ENCODE data around the gene VWC2L. TPM values are rescaled to one million over a fixed set of nuclear protein-coding genes. Genes with fewer than 3 reads are reported as not detected.

VWC2L gene
- total RNA-seq, 2 experiments from 2014 or later = not detected

DNA sequence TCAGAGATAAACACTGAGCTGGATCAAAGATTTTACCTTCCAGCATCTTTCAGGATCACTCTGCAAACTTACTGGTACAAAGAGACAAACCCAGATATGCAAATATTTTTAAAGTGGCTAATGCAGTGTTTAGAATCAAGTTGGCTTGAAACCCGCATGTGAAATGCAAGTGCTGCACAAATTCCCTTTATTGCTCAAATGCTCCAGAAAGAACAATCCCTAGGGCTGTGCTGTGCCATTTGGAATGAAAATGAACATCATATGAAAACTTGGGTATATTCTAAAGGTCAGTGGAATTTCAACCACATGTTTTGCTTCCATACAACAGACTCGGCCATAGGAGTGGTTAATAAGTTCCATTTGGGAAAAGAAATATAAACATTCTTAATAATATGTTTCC is 139.1 kb downstream of the VWC2L start:
- DNase-seq = no peak
- intact Hi-C loops (cut with micrococcal nuclease) = no loop called here
- POLR2A ChIA-PET = no interaction called here
- no peak for ATAC-seq
- Mint-ChIP-seq H3K27me3 (peaks cover 2% of the 10 kb centered on the region), H3K36me3 (ENCODE audit: low read depth) (no peaks in the 10 kb centered on the region), H3K27ac (no peak overlapping the region), H3K9me3 (no peaks in the 10 kb centered on the region), H3K4me1 (ENCODE audit: low read depth) (no peaks in the 10 kb centered on the region), H3K4me3 (no peak overlapping the region)
- CTCF ChIA-PET = no interaction called here
- TF ChIP-seq, protein P1, sequence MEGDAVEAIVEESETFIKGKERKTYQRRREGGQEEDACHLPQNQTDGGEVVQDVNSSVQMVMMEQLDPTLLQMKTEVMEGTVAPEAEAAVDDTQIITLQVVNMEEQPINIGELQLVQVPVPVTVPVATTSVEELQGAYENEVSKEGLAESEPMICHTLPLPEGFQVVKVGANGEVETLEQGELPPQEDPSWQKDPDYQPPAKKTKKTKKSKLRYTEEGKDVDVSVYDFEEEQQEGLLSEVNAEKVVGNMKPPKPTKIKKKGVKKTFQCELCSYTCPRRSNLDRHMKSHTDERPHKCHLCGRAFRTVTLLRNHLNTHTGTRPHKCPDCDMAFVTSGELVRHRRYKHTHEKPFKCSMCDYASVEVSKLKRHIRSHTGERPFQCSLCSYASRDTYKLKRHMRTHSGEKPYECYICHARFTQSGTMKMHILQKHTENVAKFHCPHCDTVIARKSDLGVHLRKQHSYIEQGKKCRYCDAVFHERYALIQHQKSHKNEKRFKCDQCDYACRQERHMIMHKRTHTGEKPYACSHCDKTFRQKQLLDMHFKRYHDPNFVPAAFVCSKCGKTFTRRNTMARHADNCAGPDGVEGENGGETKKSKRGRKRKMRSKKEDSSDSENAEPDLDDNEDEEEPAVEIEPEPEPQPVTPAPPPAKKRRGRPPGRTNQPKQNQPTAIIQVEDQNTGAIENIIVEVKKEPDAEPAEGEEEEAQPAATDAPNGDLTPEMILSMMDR (IDR thresholded peaks at IDR 0.05) = no peak

DNA sequence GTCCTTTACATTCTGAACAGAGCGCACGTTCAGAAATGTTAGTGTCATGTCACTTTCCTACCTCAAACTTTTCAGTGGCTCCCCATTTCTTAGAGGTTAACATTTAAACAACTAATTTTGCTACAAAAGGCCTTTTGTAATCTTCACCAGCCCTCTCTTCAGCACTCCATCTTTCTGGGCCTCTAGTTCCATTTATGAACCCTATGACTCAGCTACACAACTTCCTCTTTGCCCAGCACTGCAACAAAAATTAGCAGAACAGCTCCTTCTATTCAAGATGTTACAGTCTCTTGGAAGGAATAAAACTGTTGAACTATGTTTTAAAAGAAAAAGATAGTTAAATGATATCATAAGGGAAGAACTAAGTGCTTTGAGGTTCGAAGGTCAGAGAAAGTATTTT is 139.9 kb downstream of the VWC2L start:
- ATAC-seq (no peak), DNase-seq (no peak)
- Mint-ChIP-seq H3K9me3 (no peaks in the 10 kb centered on the region), H3K27ac (no peak overlapping the region), H3K4me3 (no peak overlapping the region), H3K36me3 (ENCODE audit: low read depth) (no peaks in the 10 kb centered on the region), H3K4me1 (ENCODE audit: low read depth) (no peaks in the 10 kb centered on the region), H3K27me3 (peaks cover 3% of the 10 kb centered on the region)
- ChIA-PET CTCF (no interaction called here), POLR2A (no interaction called here)
- TF ChIP-seq, protein P1 (IDR thresholded peaks at IDR 0.05) = no peak
- intact Hi-C loops (cut with micrococcal nuclease) = no loop called here

- intact Hi-C loops (cut with micrococcal nuclease) = no loop called here
- no peaks in the 10 kb centered on the region for H3K4me1 Mint-ChIP-seq (ENCODE audit: low read depth)
- peaks cover 1% of the 10 kb centered on the region for H3K27me3 Mint-ChIP-seq
- ATAC-seq (no peak), DNase-seq (no peak)
- POLR2A ChIA-PET = no interaction called here
- H3K36me3 Mint-ChIP-seq (ENCODE audit: low read depth) = no peaks in the 10 kb centered on the region
- no peak overlapping the region for H3K27ac Mint-ChIP-seq
- no peak overlapping the region for H3K4me3 Mint-ChIP-seq
- H3K9me3 Mint-ChIP-seq = no peaks in the 10 kb centered on the region
- CTCF ChIA-PET = interaction anchor here (1.4 kb wide), 1 partner anchor 29 kb away, joined by 3 read pairs; no protein-coding TSS in a partner anchor
- TF ChIP-seq, protein P1 (IDR thresholded peaks at IDR 0.05) = no peak
Observed at GRCh38 chr2:214557884-214558283, 147.0 kb downstream of the VWC2L start.

DNA sequence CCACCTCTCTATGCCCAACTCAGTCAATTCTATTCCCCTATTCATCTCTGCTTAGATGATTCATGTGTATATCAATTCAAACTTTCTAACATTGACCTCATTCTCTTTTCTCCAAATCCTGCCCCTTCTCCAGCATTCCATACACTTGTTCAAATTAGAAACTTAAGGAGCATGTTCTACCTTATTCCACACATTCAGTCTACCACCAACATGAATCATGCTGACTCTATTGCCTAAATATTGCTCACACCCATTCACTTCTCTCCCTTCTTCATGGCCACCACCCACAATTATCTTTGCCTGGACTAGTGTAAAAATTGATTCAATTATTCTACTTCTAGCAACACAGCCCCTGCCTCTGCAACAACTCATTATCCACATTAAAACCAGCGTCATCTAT is 147.5 kb downstream of the VWC2L start:
- H3K4me1 Mint-ChIP-seq (ENCODE audit: low read depth) = no peaks in the 10 kb centered on the region
- H3K9me3 Mint-ChIP-seq = no peaks in the 10 kb centered on the region
- POLR2A ChIA-PET = no interaction called here
- H3K36me3 Mint-ChIP-seq (ENCODE audit: low read depth) = no peaks in the 10 kb centered on the region
- H3K27me3 Mint-ChIP-seq = peaks cover 1% of the 10 kb centered on the region
- H3K4me3 Mint-ChIP-seq = no peak overlapping the region
- ATAC-seq = no peak
- TF ChIP-seq, protein P1 (IDR thresholded peaks at IDR 0.05) = no peak
- intact Hi-C loops (cut with micrococcal nuclease) = no loop called here
- CTCF ChIA-PET = no interaction called here
- DNase-seq = no peak
- H3K27ac Mint-ChIP-seq = no peak overlapping the region

- H3K36me3 Mint-ChIP-seq (ENCODE audit: low read depth) = no peaks in the 10 kb centered on the region
- H3K4me1 Mint-ChIP-seq (ENCODE audit: low read depth) = no peaks in the 10 kb centered on the region
- intact Hi-C loops (cut with micrococcal nuclease) = no loop called here
- ATAC-seq = no peak
- H3K27me3 Mint-ChIP-seq = no peaks in the 10 kb centered on the region
- DNase-seq = no peak
- TF ChIP-seq, protein P1 (IDR thresholded peaks at IDR 0.05) = no peak
- H3K9me3 Mint-ChIP-seq = no peaks in the 10 kb centered on the region
- POLR2A ChIA-PET = no interaction called here
- CTCF ChIA-PET = no interaction called here
- H3K4me3 Mint-ChIP-seq = no peak overlapping the region
- H3K27ac Mint-ChIP-seq = no peak overlapping the region
Observed at GRCh38 chr2:214560176-214560575, 149.3 kb downstream of the VWC2L start.
